Measurements from ENCODE around the gene SLC37A4. TPM values are rescaled to one million over a fixed set of nuclear protein-coding genes. Genes with fewer than 3 reads are reported as not detected.

SLC37A4 gene
- total RNA-seq, 4 donors from 2014 or later = 6.9 to 13.9 (median 11.5) TPM

GRCh38 chr11:119028346-119029068, 2.2 kb downstream of the SLC37A4 start:
- no peaks in the 10 kb centered on the region for H3K27me3 ChIP-seq
- H3K36me3 ChIP-seq = peaks cover 0 to 47% (median 9%) of the 10 kb centered on the region in 3 donors
- no peak for TF ChIP-seq POLR2A (IDR thresholded peaks at IDR 0.05)
- TF ChIP-seq CTCF (IDR thresholded peaks at IDR 0.05) = no peak
- 75 to 83% methylated on average over 8 to 9 of the region's 9 CpGs for WGBS, 2 donors
- peak overlapping the region in 1 of 4 donors; percentile 94 for H3K27ac ChIP-seq
- intact Hi-C loops (cut with DNase I) = no loop called here
- no peak for DNase-seq
- H3K9me3 ChIP-seq = no peaks in the 10 kb centered on the region
- H3K4me1 ChIP-seq = peaks cover 12 to 43% (median 19%) of the 10 kb centered on the region in 3 donors
- no peak overlapping the region for H3K4me3 ChIP-seq

- Histone ChIP-seq H3K9me3 (no peaks in the 10 kb centered on the region), H3K27me3 (no peaks in the 10 kb centered on the region), H3K4me1 (peaks cover 12 to 48% (median 19%) of the 10 kb centered on the region in 3 donors), H3K27ac (no peak overlapping the region), H3K36me3 (peaks cover 0 to 53% (median 13%) of the 10 kb centered on the region in 3 donors), H3K4me3 (no peak overlapping the region)
- TF ChIP-seq CTCF (IDR thresholded peaks at IDR 0.05) = no peak
- TF ChIP-seq POLR2A (IDR thresholded peaks at IDR 0.05) = no peak
- WGBS, 2 donors = 100% methylated on average over 3 of the region's 9 CpGs; no CpG with 5 or more reads in 1 of the 2 donors
- DNase-seq = no peak
- intact Hi-C loops (cut with DNase I) = no loop called here
Observed at GRCh38 chr11:119027561-119028345, 2.9 kb downstream of the SLC37A4 start.

GRCh38 chr11:119026970-119027369, 3.7 kb downstream of the SLC37A4 start:
- 83 to 100% methylated on average over 1 of the region's 2 CpGs for WGBS, 2 donors
- Histone ChIP-seq H3K4me3 (no peak overlapping the region), H3K9me3 (no peaks in the 10 kb centered on the region), H3K27me3 (no peaks in the 10 kb centered on the region), H3K36me3 (peaks cover 0 to 61% (median 13%) of the 10 kb centered on the region in 3 donors), H3K4me1 (peaks cover 12 to 53% (median 19%) of the 10 kb centered on the region in 3 donors), H3K27ac (no peak overlapping the region)
- intact Hi-C loops (cut with DNase I) = no loop called here
- TF ChIP-seq POLR2A (IDR thresholded peaks at IDR 0.05) = no peak
- no peak for TF ChIP-seq CTCF (IDR thresholded peaks at IDR 0.05)
- DNase-seq = no peak

GRCh38 chr11:119025978-119026766, 4.5 kb downstream of the SLC37A4 start:
- Histone ChIP-seq H3K36me3 (peaks cover 0 to 69% (median 13%) of the 10 kb centered on the region in 3 donors), H3K27ac (no peak overlapping the region), H3K9me3 (no peaks in the 10 kb centered on the region), H3K4me3 (no peak overlapping the region), H3K27me3 (no peaks in the 10 kb centered on the region), H3K4me1 (peaks cover 12 to 58% (median 19%) of the 10 kb centered on the region in 3 donors)
- DNase-seq = no peak
- intact Hi-C loops (cut with DNase I) = no loop called here
- WGBS, 2 donors = 82 to 84% methylated on average over 8 to 13 of the region's 16 CpGs
- no peak for TF ChIP-seq POLR2A (IDR thresholded peaks at IDR 0.05)
- TF ChIP-seq CTCF (IDR thresholded peaks at IDR 0.05) = no peak

Data from esophagus squamous epithelium (tissue), 5 donors.